ENCODE results near the gene C2orf69.

Gene C2orf69

GRCh38 chr2:199916980-199917379, 5.9 kb downstream of the C2orf69 start:
- DNase-seq = no peak

GRCh38 chr2:199922856-199923255, 11.8 kb downstream of the C2orf69 start:
- DNase-seq = no peak

- DNase-seq = no peak
Observed at GRCh38 chr2:199923924-199924323, 12.8 kb downstream of the C2orf69 start.

GRCh38 chr2:199926806-199927205, 15.7 kb downstream of the C2orf69 start:
- no peak for DNase-seq

- DNase-seq = no peak
Observed at GRCh38 chr2:199928226-199928625, 17.1 kb downstream of the C2orf69 start.

GRCh38 chr2:199928626-199929025, 17.5 kb downstream of the C2orf69 start:
- no peak for DNase-seq

GRCh38 chr2:199929262-199929661, 18.2 kb downstream of the C2orf69 start:
- DNase-seq = no peak

- DNase-seq = no peak
Observed at GRCh38 chr2:199932312-199932855, 21.3 kb downstream of the C2orf69 start.

- DNase-seq = no peak
Observed at GRCh38 chr2:199933466-199933865, 22.4 kb downstream of the C2orf69 start.

- no peak for DNase-seq
Observed at GRCh38 chr2:199936554-199936953, 25.5 kb downstream of the C2orf69 start.

GRCh38 chr2:199940373-199940772, 29.3 kb downstream of the C2orf69 start:
- peak; percentile 26 for DNase-seq

- DNase-seq = no peak
Observed at GRCh38 chr2:199943373-199943772, 32.3 kb downstream of the C2orf69 start.

GRCh38 chr2:199946196-199946595, 35.1 kb downstream of the C2orf69 start:
- no peak for DNase-seq

- DNase-seq = no peak
Observed at GRCh38 chr2:199946836-199947235, 35.7 kb downstream of the C2orf69 start.

GRCh38 chr2:199950396-199950795, 39.3 kb downstream of the C2orf69 start:
- DNase-seq = no peak

GRCh38 chr2:199951023-199951422, 39.9 kb downstream of the C2orf69 start:
- DNase-seq = no peak

- peak; percentile 71 for DNase-seq
Observed at GRCh38 chr2:199955007-199955338, 43.9 kb downstream of the C2orf69 start.

GRCh38 chr2:199955339-199956061, 44.4 kb downstream of the C2orf69 start, which contains the start of the genes MAIP1 and TYW5:
MAIP1 (plus strand) TSS chr2:199955582; CDS start chr2:199955799, 217 bp downstream.
TYW5 (minus strand) TSS chr2:199955491; CDS start chr2:199955470, 21 bp downstream.
- peak; percentile 86 for DNase-seq

- no peak for DNase-seq
Observed at GRCh38 chr2:199956062-199956380, 44.9 kb downstream of the C2orf69 start.

- no peak for DNase-seq
Observed at GRCh38 chr2:199958014-199958413, 46.9 kb downstream of the C2orf69 start.

- DNase-seq = no peak
Observed at GRCh38 chr2:199962203-199962602, 51.1 kb downstream of the C2orf69 start.

- no peak for DNase-seq
Observed at GRCh38 chr2:199966405-199966804, 55.3 kb downstream of the C2orf69 start.

GRCh38 chr2:199966976-199967375, 55.9 kb downstream of the C2orf69 start:
- no peak for DNase-seq

- no peak for DNase-seq
Observed at GRCh38 chr2:199968126-199968525, 57.0 kb downstream of the C2orf69 start.

GRCh38 chr2:199972088-199972626, 61.1 kb downstream of the C2orf69 start:
- DNase-seq = no peak

All from NCI-H1105 treated with DMSO at 0.1 percent for 48 hours (cell line).